HEK293T (cell line): Measurements from ENCODE around the gene CFAP45.

ENCODE experiments used
- ARNT ChIP-seq: fragments of 450-650 bp; IDR thresholded peaks from 2 replicates; pipeline ENCODE4 v1.6.1; 2017; ENCODE audit warnings: mild to moderate bottlenecking
- BHLHE40 ChIP-seq: fragments of 450-650 bp; IDR thresholded peaks from 2 replicates; pipeline ENCODE4 v1.6.1; 2016; ENCODE audit warnings: mild to moderate bottlenecking, moderate library complexity, borderline replicate concordance
- ELF4 ChIP-seq: fragments of 450-650 bp; IDR thresholded peaks from 2 replicates; pipeline ENCODE4 v1.6.1; 2017; ENCODE audit warnings: antibody characterized with exemption
- FOXA1 ChIP-seq: fragments of 450-650 bp; IDR thresholded peaks from 2 replicates; pipeline ENCODE4 v1.6.1; 2016; ENCODE audit warnings: mild to moderate bottlenecking
- FOXK2 ChIP-seq: fragments of 450-650 bp; IDR thresholded peaks from 2 replicates; pipeline ENCODE4 v1.6.1; 2016; ENCODE audit warnings: mild to moderate bottlenecking
- FOXM1 ChIP-seq: fragments of 450-650 bp; IDR thresholded peaks from 2 replicates; pipeline ENCODE4 v1.6.1; 2017; ENCODE audit warnings: mild to moderate bottlenecking, borderline replicate concordance
- L3MBTL2 ChIP-seq: fragments of 450-650 bp; conservative IDR thresholded peaks from 2 replicates; pipeline ENCODE4 v1.6.1; 2016; ENCODE audit warnings: mild to moderate bottlenecking
- PKNOX1 ChIP-seq: fragments of 450-650 bp; IDR thresholded peaks from 2 replicates; pipeline ENCODE4 v1.6.1; 2016
- SP1 ChIP-seq: fragments of 450-650 bp; IDR thresholded peaks from 2 replicates; pipeline ENCODE4 v1.6.1; 2017
- SUZ12 ChIP-seq: fragments of 450-650 bp; IDR thresholded peaks from 2 replicates; pipeline ENCODE4 v1.6.1; 2016; ENCODE audit warnings: mild to moderate bottlenecking
- TARDBP ChIP-seq: fragments of 450-650 bp; IDR thresholded peaks from 2 replicates; pipeline ENCODE4 v1.6.1; 2016
- ZNF384 ChIP-seq: fragments of 450-650 bp; IDR thresholded peaks from 2 replicates; pipeline ENCODE4 v1.6.1; 2016

DNA sequence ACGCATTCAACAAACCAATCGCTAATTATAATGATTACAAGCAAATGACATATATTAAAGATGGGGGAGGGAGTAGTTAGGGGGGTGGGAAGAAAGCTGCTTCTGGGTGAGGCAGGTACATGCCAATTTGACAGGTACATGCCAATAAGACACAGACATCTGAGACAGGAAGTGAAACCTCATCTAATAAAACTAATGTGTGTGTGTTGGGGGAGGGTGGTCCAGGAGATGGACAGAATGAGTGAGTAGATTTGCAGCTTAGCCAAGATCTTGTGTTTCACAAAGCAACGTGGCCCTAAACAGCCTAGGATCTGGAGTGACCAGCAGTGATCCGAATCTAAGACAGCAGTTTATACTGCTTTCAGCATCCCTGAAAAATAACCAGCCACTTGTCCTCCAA lies 10.8 kb downstream of the CFAP45 start:
- no peak for TF ChIP-seq FOXA1
- TF ChIP-seq L3MBTL2 = no peak
- no peak for TF ChIP-seq ARNT
- no peak for TF ChIP-seq SP1
- no peak for TF ChIP-seq TARDBP
- no peak for TF ChIP-seq ZNF384
- no peak for TF ChIP-seq FOXK2
- no peak for TF ChIP-seq ELF4
- TF ChIP-seq SUZ12 = no peak
- no peak for TF ChIP-seq FOXM1
- no peak for TF ChIP-seq PKNOX1
- TF ChIP-seq BHLHE40 = no peak
